Stimulated activated CD8-positive, alpha-beta memory T cell treated with anti-CD3 and anti-CD28 coated beads, Interleukin-12 subunit alpha, Interleukin-12 subunit beta, amount 100 ng/mL, for 1 hour (primary cell): ENCODE results near the gene DNASE1L2.

ENCODE experiments used
- DNase-seq: peaks from one replicate; pipeline ENCODE4 v3.0.0-alpha.2; 2020; ENCODE audit warnings: low read depth

Gene DNASE1L2

DNA sequence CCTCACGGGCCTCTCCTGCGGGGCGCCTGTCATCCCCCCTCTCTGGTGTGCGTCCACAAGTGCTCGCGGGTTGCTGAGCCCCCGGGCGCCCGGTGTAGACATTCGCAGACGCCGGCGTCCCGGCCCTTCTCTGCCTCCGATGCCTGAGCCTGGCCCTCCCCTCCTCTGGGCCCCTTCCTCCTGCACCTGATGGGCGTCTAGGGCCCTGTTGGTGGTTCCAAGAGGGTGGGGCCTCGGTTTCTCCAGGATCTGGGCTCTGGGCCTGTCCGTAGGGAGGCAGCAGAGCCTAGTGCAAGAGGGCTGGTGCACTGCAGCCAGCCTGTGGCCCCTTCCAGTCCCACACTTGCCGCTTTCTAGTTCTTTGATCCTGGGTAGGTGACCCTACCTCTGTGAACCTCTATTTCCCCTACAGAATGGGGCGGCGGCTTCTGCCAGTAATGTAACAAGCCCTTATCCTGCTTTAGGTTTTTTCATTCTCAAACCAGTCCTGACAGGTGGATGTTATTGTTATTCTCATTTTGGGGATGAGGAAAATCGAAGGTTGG is 12.2 kb upstream of the DNASE1L2 start:
- peak; percentile 5 for DNase-seq

DNA sequence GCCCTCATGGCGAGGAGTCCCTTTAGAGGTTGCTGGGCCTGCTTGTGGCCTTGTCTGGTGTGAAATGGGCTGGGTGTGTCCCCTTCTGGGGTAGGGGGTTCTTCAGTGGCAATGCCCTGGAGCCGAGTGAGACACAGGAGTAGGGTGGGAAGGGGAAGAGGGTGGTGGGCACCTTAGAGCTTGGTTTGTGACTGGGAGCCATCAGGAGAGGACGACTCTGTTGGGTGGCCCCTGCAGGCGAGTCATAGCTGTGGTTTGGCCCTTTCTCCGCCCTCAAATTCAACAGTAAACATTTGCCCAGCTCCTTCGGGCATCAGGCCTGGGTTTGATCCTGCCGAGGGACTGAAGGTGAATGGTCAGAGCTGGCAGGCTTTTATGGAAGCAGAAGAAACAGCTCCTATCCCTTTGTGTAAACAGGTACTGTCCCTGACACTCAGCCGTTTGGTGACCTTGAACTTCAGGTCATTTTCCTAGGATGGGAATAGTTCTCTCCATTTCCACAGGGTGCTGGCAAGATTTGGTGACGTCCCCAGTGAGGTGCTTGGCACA is 9.9 kb upstream of the DNASE1L2 start:
- no peak for DNase-seq

DNA sequence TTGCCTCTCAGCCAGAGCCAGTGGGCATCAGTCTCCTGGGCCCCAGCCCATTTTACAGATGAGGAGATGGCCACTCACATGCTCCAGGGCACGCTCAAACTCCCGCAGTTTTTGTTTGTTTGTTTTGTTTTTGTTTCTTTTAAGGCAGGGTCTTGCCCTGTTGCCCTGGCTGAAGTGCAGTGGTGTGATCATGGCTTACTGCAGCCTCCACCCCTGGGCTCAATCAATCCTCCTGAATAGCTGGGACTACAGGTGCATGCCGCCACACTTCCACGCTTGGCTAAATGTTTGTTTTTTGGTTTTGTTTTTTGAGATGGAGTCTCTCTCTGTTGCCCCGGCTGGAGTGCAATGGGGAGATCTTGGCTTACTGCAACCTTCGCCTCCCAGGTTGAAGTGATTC is 9.3 kb upstream of the DNASE1L2 start:
- no peak for DNase-seq

DNA sequence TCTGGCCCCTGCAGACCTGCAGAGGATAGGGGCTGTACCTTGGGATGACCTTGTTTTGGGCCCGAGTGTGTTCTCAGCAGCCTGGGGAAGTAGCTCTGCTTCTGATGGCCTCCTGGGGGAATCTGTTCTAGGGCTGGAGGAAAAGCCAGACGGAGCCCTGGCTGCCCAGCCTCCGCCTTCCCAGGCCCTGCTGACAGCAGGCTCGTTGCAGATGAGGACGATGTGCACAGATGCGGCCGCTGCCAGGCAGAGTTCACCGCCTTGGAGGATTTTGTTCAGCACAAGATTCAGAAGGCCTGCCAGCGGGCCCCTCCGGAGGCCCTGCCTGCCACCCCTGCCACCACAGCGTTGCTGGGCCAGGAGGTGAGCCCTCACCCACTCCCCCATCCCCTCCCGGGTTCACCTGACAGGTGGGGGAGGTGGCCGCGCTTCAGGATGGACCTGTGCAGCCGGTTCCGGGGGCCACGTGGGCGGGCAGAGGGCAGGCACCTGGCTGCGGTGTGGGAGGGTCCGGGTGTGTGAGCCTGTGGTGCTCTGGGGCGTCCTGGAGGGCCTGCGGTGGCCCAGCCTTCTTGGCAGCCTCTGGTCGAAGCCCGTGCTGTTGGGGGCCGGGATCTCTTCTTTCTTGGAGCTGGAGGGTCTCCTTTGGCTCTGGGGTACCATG is 8.0 kb upstream of the DNASE1L2 start:
- DNase-seq: no peak

DNA sequence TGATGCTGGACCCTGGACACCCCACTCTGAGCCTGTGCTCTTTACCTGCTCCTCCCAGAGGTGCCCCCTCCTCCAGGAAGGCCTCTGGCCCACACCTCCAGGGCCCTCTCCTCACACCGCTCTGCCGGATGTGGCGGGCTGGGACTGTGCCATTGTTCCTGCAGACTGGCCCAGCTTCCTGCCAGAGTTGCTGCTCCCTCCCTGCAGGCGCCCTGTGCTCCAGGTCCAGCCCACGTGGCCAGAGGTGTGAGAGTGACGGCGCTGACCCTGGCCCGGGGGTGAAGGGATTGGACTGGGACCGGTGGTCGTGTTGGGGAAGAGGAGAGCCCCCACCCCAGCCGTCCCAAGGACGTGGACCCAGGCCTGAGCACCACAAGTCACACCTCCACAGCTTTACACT is 7.2 kb upstream of the DNASE1L2 start:
- no peak for DNase-seq

DNA sequence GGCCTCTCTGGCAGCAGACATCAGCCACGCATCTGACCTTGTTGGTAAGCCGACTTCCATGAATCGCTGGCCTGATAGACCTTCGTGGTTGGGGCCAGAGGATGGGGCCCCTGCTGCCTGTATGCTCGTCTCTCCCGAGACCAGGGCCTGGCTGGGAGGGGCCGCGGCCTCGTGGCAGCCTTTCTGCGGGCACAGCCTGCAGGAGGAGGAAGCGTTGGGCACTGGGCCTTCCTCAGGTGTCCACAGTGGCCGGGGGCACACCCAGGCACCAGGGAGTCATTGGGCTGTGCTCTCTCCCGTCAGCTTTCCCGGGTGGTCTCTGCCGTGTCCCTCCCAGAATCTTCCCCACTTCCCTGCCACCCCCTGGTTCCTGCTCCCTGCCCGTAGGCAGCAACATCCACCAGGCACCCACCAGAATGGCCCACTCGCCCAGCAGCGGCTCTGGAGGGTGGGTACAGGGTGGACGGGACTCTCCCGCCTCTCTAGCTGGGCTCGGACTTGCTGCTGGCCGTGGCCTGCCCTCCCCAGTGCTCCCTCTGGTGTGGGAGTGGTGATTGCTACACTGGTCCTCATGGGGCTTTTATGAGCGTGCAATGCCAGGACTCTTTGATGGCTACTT is 6.5 kb upstream of the DNASE1L2 start:
- no peak for DNase-seq

DNA sequence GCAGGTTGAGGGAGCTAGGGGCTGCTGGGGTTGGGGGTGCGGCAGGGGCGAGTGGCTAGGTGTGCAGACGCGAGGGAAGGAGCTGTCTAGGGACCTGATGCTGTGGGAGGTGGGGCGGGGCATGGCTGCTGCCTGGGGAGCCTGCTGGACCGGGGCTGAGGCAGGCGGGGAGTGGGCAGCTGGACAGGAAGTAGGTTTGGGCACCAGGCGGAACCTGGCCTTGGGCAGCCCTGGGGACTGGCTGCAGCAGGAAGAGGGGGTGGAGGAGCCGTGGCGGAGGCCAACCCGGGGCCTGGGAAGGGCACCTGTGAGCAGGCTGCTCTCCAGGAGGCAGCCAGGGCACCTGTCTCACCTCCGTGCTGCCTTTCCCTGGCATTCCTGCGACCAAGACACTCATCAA is 5.9 kb upstream of the DNASE1L2 start:
- no peak for DNase-seq

DNA sequence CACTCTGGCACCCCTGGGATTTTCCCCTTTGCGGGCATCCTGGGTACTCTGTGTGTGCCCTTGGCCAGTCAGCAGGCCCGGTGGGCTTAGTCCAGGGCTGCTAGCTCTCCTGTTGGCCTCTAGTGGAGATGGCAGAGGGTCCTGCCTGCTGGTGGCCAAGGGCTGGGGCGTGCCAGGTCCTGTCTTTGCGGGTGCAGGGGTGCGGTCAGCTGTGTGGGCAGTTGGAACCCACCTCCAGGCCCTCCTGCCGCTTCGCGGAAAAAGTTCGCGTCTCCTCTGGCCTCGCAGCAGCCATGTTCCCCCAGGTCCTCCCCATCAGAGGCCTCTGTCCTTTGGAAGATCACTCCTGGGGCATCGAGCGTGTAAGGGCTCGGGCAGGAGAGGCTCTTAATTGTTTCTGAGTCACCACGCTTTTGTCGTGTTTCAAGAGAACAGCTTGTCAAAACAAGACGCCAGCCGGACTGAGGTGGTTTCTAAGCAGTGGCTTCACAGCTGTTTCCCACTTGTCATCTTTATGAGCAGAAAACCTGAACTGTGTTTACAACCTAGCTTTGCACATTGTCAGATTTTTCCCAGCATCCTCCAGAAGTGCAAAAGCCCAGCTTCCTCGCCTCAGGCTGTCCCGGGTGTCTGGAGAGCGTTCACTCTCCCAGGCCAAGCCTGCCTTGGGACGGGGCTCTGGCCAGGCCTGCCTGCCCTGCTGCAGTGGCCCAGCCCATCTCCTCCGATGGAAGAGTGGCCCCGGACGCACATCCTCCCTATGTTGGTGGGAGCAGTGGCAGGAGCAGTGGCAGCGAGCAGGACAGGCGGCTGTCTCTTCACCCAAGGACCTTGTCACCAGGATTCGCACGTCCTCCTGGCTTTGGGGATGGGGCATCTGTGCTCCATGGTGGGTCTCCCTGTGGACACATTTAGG is 5.0 kb upstream of the DNASE1L2 start:
- DNase-seq: no peak

DNA sequence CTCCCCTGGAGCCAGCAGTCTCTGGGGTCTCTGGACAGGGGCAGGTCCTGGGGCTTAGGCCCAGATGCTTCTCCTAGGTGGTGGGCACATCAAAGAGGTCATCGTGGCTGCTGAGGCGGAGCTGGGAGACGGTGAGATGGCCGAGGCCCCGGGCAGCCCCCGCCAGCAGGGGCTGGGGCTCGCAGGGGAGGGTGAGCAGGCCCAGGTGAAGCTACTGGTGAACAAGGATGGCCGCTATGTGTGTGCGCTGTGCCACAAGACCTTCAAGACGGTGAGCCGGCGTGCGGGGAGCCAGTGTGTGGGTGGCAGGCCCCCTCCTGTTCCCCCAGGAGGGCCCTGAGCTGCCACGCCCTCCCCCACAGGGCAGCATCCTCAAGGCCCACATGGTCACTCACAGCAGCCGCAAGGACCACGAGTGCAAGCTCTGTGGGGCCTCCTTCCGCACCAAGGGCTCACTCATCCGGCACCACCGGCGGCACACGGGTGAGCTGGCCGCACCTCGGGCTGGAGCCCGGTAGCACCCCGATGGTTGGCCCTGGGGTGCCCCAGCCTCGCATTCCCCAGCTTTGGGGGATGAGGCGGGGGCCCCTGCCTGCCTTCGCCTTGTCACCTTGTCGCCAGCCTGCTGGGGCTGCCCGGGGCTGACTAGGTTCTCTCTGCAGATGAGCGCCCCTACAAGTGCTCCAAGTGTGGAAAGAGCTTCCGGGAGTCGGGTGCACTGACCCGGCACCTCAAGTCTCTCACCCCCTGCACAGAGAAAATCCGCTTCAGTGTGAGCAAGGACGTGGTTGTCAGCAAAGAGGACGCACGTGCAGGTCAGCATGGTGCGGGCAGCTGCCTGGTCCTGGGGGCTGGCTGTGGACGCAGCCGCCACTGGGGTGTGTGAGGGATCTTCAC is 3.9 kb upstream of the DNASE1L2 start:
- DNase-seq: no peak

DNA sequence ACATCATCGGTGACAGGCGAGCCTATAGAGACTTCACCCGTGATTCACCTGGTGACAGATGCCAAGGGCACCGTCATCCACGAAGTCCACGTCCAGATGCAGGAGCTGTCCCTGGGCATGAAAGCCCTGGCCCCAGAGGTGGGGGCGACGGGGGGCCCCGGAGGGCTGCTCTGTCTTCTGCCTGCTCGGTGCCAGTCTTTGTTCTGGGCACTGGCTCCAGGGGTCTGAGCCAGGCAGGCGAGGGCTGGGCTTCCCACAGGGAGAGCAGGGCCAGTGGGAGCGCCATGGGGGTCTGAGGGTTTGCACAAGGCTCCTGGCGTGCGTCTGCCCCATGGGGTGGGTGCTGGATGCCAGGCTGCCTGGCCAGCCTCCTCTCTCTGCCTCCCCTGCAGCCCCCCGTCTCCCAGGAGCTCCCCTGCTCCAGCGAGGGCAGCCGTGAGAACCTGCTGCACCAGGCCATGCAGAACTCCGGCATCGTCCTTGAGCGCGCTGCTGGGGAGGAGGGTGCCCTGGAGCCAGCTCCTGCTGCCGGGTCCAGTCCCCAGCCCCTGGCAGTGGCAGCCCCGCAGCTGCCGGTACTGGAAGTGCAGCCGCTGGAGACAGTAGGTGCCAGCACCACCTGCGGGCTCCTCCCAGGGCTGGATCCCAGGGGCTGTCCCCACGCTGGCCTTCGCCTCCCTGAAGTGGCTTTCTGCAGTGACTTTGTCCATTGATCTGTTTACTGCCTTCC is 3.0 kb upstream of the DNASE1L2 start:
- no peak for DNase-seq

DNA sequence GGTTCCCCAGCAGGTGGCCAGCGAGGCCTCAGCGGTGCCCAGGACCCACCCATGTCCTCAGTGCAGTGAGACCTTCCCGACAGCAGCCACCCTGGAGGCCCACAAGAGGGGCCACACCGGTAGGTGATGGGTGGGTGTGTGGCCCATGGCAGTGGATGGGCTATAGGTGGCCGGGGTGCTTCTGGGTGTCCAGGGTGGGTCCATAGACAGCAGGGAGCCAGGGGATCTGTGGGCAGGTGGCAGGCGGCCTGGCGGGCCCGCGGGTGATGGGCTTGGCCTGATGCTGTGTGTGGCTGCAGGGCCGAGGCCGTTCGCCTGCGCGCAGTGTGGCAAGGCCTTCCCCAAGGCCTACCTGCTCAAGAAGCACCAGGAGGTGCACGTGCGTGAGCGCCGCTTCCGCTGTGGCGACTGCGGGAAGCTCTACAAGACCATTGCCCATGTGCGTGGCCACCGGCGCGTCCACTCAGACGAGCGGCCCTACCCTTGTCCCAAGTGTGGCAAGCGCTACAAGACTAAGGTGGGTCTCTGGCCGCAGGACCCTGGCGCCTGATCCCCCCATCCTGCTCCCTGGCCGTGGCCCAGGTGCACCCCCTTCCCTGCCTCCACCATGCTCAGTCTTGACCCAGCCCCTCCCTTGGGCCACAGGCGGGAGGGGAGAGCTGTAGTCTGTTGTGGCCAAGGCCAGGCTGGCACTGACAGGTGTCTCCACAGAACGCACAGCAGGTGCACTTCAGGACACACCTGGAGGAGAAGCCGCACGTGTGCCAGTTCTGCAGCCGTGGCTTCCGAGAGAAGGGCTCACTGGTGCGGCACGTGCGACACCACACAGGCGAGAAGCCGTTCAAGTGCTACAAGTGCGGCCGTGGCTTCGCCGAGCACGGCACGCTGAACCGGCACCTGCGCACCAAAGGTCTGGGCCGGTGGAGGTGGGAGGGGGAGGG is 2.1 kb upstream of the DNASE1L2 start:
- no peak for DNase-seq

DNA sequence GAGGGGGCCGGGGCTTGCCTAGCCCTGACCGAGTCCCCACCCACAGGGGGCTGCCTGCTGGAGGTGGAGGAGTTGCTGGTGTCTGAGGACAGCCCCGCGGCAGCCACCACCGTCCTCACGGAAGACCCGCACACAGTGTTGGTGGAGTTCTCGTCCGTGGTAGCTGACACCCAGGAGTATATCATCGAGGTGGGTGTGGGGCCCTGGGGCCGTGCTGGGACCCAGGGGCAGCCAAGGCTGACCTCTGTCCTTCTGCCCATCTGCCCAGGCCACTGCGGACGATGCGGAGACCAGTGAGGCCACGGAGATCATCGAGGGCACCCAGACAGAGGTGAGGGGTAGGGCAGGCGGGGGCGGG is 1.5 kb upstream of the DNASE1L2 start:
- DNase-seq: no peak

DNA sequence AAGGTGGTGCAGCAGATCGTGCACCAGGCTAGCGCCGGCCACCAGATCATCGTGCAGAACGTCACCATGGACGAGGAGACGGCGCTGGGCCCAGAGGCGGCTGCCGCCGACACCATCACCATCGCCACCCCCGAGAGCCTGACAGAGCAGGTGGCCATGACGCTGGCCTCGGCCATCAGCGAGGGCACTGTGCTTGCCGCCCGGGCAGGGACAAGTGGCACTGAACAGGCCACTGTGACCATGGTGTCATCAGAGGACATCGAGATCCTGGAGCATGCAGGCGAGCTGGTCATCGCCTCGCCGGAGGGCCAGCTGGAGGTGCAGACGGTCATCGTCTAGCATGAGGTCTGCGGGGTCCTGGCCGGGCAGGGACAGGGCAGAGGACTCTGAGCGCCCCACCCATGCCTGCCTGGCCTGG is 1.0 kb upstream of the DNASE1L2 start:
- DNase-seq: no peak

DNA sequence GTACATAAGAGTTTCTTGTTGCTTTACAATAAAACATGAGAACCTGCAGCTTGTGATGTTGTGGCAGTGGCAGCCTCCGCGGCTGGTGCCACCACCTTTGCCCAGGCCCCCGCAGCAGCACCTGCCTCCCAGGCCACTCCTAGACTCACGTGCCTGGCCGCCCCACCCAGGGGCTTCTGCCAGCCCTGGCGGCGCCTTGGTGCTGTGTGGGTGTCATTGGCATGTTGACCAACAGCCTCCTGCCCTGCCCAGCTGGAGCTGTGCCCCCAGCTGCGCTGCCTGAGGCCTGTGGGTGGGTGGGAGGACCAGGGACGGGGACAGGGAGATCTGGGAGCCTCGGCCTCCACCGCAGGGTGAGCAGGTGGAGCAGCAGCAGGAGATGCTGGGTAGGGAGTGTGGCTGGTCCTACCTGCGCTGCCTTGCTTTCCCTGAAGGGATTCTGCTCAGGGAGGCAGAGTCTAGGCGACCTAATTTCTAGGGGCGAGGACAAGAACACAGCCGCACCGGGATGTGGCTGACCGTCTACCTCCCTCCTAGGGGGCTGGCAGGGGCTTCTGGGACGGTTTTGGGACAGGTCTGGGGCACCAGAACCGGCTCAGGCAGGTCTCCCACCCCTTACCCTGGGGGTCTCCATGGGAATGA is 428 bp upstream of the DNASE1L2 start:
- DNase-seq: no peak

DNA sequence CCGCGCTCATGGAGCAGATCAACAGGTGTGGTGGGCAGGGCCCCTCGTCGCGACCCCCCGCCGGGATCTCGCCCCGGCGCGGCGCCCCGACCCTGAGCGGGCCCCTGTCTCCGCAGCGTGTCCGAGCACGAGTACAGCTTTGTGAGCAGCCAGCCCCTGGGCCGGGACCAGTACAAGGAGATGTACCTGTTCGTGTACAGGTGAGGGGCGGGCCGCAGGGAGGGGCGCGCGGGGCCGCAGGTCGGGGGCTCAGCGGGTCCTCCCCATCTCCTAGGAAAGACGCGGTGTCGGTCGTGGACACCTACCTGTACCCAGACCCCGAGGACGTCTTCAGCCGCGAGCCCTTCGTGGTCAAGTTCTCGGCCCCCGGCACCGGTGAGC is 848 bp downstream of the DNASE1L2 start:
- no peak for DNase-seq

DNA sequence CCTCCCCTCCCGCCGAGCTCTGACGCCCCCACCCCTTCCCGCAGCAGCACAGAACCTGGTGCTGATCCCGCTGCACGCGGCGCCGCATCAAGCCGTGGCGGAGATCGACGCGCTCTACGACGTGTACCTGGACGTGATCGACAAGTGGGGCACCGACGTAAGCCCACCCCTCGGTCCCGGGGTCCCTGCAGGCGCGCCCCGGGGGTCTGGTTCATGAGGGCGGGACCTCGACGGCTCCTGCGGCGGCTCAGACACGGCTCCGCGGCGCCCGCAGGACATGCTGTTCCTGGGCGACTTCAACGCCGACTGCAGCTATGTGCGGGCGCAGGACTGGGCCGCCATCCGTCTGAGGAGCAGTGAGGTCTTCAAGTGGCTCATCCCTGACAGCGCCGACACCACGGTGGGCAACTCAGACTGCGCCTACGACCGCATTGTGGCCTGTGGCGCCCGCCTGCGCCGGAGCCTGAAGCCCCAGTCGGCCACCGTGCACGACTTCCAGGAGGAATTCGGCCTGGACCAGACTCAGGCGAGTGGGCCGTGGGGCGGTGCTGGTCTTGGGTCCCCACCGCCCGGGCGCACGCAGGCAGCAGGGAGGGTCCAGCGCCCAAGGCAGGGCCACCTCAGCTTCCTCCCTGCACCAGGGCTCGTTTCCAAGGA is 1.4 kb downstream of the DNASE1L2 start:
- DNase-seq: no peak

DNA sequence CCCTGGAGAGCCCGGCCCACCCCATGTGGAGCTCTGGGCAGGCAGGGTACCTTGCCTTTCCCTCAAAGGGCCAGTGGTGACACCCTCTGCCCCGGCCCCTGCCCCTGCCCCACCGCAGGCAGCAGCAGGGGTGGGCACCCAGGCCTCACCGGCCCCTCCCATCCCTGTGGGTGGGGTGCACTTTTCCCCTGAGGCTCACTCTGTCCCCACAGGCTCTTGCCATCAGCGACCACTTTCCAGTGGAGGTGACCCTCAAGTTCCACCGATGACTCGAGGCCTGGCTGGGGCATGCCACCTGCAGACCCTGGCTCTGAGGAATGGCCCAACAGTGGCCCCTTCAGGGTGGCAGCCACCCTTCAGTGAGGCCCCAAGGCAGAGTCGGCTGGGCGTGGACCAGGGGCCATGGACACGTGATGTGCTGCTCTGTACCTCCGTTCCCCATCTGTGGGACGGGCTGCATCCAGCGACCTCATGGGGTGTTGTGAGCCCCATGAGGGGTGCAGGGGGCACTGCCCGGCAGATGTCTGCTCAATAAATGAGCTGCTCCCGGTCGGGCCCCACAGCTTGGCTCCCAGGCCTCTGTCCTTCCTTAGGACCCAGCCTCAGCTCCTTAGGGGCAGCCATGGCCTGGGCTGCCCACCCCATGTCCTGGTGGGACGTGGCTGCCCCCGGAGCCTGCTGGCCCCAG is 2.0 kb downstream of the DNASE1L2 start:
- no peak for DNase-seq
